PC-9 (cell line): ENCODE results near the gene MAST4. TPM values are rescaled to one million over a fixed set of nuclear protein-coding genes. Genes with fewer than 3 reads are reported as not detected.

Source experiments
- BruUV-seq: library from RNA; stranded (reverse); fragments of 400-500 nt; replicated peaks from 2 replicates; lab custom pipeline; 2021; lab: Mats Ljungman, UMichigan
- CTCF ChIA-PET: fragments of 300-600 bp; sonication (Branson Sonifier 250); formaldehyde crosslinking; loops from one replicate; lab custom pipeline; 2022; ENCODE audit warnings: antibody characterized with exemption; lab: Charles Lee
- POLR2A ChIA-PET: fragments of 300-600 bp; sonication (Branson Sonifier 250); formaldehyde crosslinking; loops from one replicate; lab custom pipeline; 2022; ENCODE audit warnings: antibody characterized with exemption; ENCODE audit not compliant: unreplicated experiment; lab: Charles Lee
- DNase-seq, 2 experiments: peaks; one replicate each; pipeline versions ENCODE4 v3.0.0 to v3.0.0-alpha.2; 2015 to 2022; ENCODE audit warnings: mixed read lengths in 1 of 2
- H2AFZ ChIP-seq: fragments of 200-600 bp; sonication (generic); 2 replicates; pipeline ENCODE4 v1.8.1; 2017; ENCODE audit warnings: antibody characterized with exemption
- H3F3A ChIP-seq: fragments of 200-600 bp; sonication (generic); 2 replicates; pipeline ENCODE4 v1.8.1; 2017; ENCODE audit warnings: antibody characterized with exemption, mild to moderate bottlenecking, low read depth; ENCODE audit not compliant: insufficient read depth
- H3K27ac ChIP-seq: fragments of 200-600 bp; sonication (generic); 2 replicates; pipeline ENCODE4 v1.6.1; 2016; ENCODE audit warnings: mixed run types
- H3K27me3 ChIP-seq: fragments of 200-600 bp; sonication (generic); 2 replicates; pipeline ENCODE4 v1.6.1; 2016; ENCODE audit warnings: low read depth, mixed run types; ENCODE audit not compliant: insufficient read depth
- H3K36me3 ChIP-seq: fragments of 200-600 bp; sonication (generic); 2 replicates; pipeline ENCODE4 v1.6.1; 2016; ENCODE audit warnings: low read depth, mixed run types
- H3K4me1 ChIP-seq: fragments of 200-600 bp; sonication (generic); replicated peaks from 2 replicates; pipeline ENCODE4 v1.6.1; 2016; ENCODE audit warnings: mixed run types; ENCODE audit not compliant: insufficient read depth
- H3K4me2 ChIP-seq: fragments of 200-600 bp; sonication (generic); 2 replicates; pipeline ENCODE4 v1.6.1; 2017; ENCODE audit warnings: mixed run types
- H3K4me3 ChIP-seq: fragments of 200-600 bp; sonication (generic); 2 replicates; pipeline ENCODE4 v1.6.1; 2016; ENCODE audit warnings: mixed run types
- H3K79me2 ChIP-seq: fragments of 200-600 bp; sonication (generic); 2 replicates; pipeline ENCODE4 v1.6.1; 2017; ENCODE audit warnings: low read depth, mixed run types
- H3K9me2 ChIP-seq: fragments of 200-600 bp; sonication (generic); 2 replicates; pipeline ENCODE4 v1.8.1; 2017; ENCODE audit warnings: mild to moderate bottlenecking; ENCODE audit not compliant: insufficient read depth
- H3K9me3 ChIP-seq: fragments of 200-600 bp; sonication (generic); 2 replicates; pipeline ENCODE4 v1.8.1; 2016; ENCODE audit warnings: low read depth; ENCODE audit not compliant: insufficient read depth
- H4K20me1 ChIP-seq: fragments of 200-600 bp; sonication (generic); 2 replicates; pipeline ENCODE4 v1.8.1; 2017; ENCODE audit not compliant: insufficient read depth
- CTCF ChIP-seq: fragments of 200-600 bp; sonication (generic); conservative IDR thresholded peaks from 2 replicates; pipeline ENCODE4 v1.6.1; 2017; ENCODE audit warnings: mixed run types, antibody characterized with exemption, mild to moderate bottlenecking, moderate library complexity
- EZH2 ChIP-seq: fragments of 200-600 bp; sonication (generic); IDR thresholded peaks from 2 replicates; pipeline ENCODE4 v1.8.0; 2017; ENCODE audit warnings: antibody characterized with exemption, low read depth
- intact Hi-C: fragments of 100-400 bp; cut with micrococcal nuclease; formaldehyde crosslinking; loops from one replicate; pipeline ENCODE4 v1.10.0; 2022; ENCODE audit not compliant: unreplicated experiment
- total RNA-seq: library from RNA; stranded (reverse); gene quantifications from 2 replicates; pipeline ENCODE4 v1.2.3, GENCODE V29; 2021

MAST4 gene
- total RNA-seq, 1 experiment from 2014 or later = 19.3 TPM

- Histone ChIP-seq H3K9me2 (no peaks in the 10 kb centered on the region), H3K4me1 (0 out of 2 replicates have a peak, but pooled peaks cover 7% of the 10 kb centered on the region), H3K79me2 (peaks cover 29% of the 10 kb centered on the region), H2AFZ (no peak overlapping the region), H4K20me1 (no peaks in the 10 kb centered on the region; the same call in 1 of the 2 replicates), H3K27ac (no peak overlapping the region), H3K9me3 (no peaks in the 10 kb centered on the region), H3K27me3 (no peaks in the 10 kb centered on the region), H3F3A (no peaks in the 10 kb centered on the region), H3K36me3 (no peaks in the 10 kb centered on the region), H3K4me2 (no peak overlapping the region), H3K4me3 (no peak overlapping the region)
- no TSS peak for BruUV-seq
- ChIA-PET POLR2A (no interaction called here), CTCF (no interaction called here)
- TF ChIP-seq CTCF (no peak), EZH2 (no peak)
- no peak for DNase-seq
- intact Hi-C loops = no loop called here
These were observed 447.8 kb downstream of the MAST4 start for GRCh38 chr5:67043796-67044511.

GRCh38 chr5:67045816-67046740 lies 449.9 kb downstream of the MAST4 start:
- DNase-seq = no peak
- Histone ChIP-seq H2AFZ (no peak overlapping the region), H3K27ac (no peak overlapping the region), H3K9me3 (no peaks in the 10 kb centered on the region), H3K9me2 (no peaks in the 10 kb centered on the region), H3K4me3 (no peak overlapping the region), H3K4me2 (no peak overlapping the region), H4K20me1 (no peaks in the 10 kb centered on the region; the same call in 1 of the 2 replicates), H3K27me3 (no peaks in the 10 kb centered on the region), H3K79me2 (peaks cover 22% of the 10 kb centered on the region), H3K4me1 (0 out of 2 replicates have a peak, but pooled peaks cover 7% of the 10 kb centered on the region), H3F3A (no peaks in the 10 kb centered on the region), H3K36me3 (no peaks in the 10 kb centered on the region)
- intact Hi-C loops = no loop called here
- ChIA-PET POLR2A (no interaction called here), CTCF (no interaction called here)
- BruUV-seq = no TSS peak
- no peak for TF ChIP-seq CTCF
- no peak for TF ChIP-seq EZH2

- H3K79me2 ChIP-seq = peaks cover 16% of the 10 kb centered on the region
- POLR2A ChIA-PET = interaction anchor here (0.7 kb wide), 1 partner anchor 41 kb away, joined by 11 read pairs; no protein-coding TSS in a partner anchor
These were observed 451.0 kb downstream of the MAST4 start for GRCh38 chr5:67047160-67047559.

More at GRCh38 chr5:67047160-67047559, 451.0 kb downstream of the MAST4 start:
- Histone ChIP-seq H3K9me3 (no peaks in the 10 kb centered on the region), H3K9me2 (no peaks in the 10 kb centered on the region), H2AFZ (no peak overlapping the region), H3K36me3 (no peaks in the 10 kb centered on the region), H3K27ac (no peak overlapping the region), H3K4me3 (no peak overlapping the region), H3F3A (no peaks in the 10 kb centered on the region), H3K4me1 (peaks cover 11% of the 10 kb centered on the region; the same call in 1 of the 2 replicates), H3K4me2 (no peak overlapping the region), H4K20me1 (no peaks in the 10 kb centered on the region; the same call in 1 of the 2 replicates), H3K27me3 (no peaks in the 10 kb centered on the region)
- CTCF ChIA-PET = interaction anchor here (0.6 kb wide), 1 partner anchor 169 kb away, joined by 3 read pairs; no protein-coding TSS in a partner anchor
- intact Hi-C loops = no loop called here
- BruUV-seq = no TSS peak
- DNase-seq = no peak
- TF ChIP-seq CTCF (no peak), EZH2 (no peak)
